Mesenchymal stem cell (in vitro differentiated cells and primary cell): ENCODE data around the gene CRLF2.
"Not testable (repeated sequence)": the region's sequence is repeated elsewhere in the genome, so short reads cannot be mapped to it uniquely, and the experiment has no call there.

ENCODE experiments used
- DNase-seq: peaks from one replicate; pipeline ENCODE4 v3.0.0-alpha.2; 2013
- H2AFZ ChIP-seq: one replicate; pipeline ENCODE4 v1.6.1; 2013; ENCODE audit warnings: low read depth, mild to moderate bottlenecking, control low read depth, inconsistent platforms, low read length, moderate library complexity
- H2AK5ac ChIP-seq: 2 replicates; pipeline ENCODE4 v1.6.1; 2013; ENCODE audit warnings: low read length, moderate library complexity, mild to moderate bottlenecking, inconsistent platforms; ENCODE audit not compliant: severe bottlenecking
- H2BK120ac ChIP-seq: one replicate; pipeline ENCODE4 v1.6.1; 2013; ENCODE audit warnings: low read depth, mild to moderate bottlenecking, inconsistent platforms, low read length, moderate library complexity
- H2BK12ac ChIP-seq, 2 experiments: one replicate each; pipeline ENCODE4 v1.6.1; 2013; ENCODE audit warnings: inconsistent platforms in 2 of 2, low read length in 2 of 2, mild to moderate bottlenecking in 2 of 2, moderate library complexity in 2 of 2, control low read depth in 1 of 2
- H2BK15ac ChIP-seq: one replicate; pipeline ENCODE4 v1.6.1; 2013; ENCODE audit warnings: mild to moderate bottlenecking, low read depth, inconsistent platforms; ENCODE audit not compliant: poor library complexity, severe bottlenecking
- H2BK5ac ChIP-seq: 2 replicates; pipeline ENCODE4 v1.6.1; 2013; ENCODE audit warnings: low read depth, mild to moderate bottlenecking, low read length, control low read depth, inconsistent platforms; ENCODE audit not compliant: poor library complexity, severe bottlenecking
- H3K14ac ChIP-seq, 2 experiments: one replicate each; pipeline ENCODE4 v1.6.1; 2013; ENCODE audit warnings: inconsistent platforms in 2 of 2, low read length in 2 of 2, control low read depth in 1 of 2, mild to moderate bottlenecking in 1 of 2, moderate library complexity in 1 of 2
- H3K18ac ChIP-seq, 2 experiments: one replicate each; pipeline ENCODE4 v1.6.1; 2013; ENCODE audit warnings: inconsistent platforms in 2 of 2, low read length in 2 of 2, control low read depth in 1 of 2, low read depth in 1 of 2, mild to moderate bottlenecking in 1 of 2
- H3K23ac ChIP-seq, 2 experiments: one replicate each; pipeline ENCODE4 v1.6.1; 2013; ENCODE audit warnings: inconsistent platforms in 2 of 2, low read length in 2 of 2, mild to moderate bottlenecking in 2 of 2, moderate library complexity in 2 of 2, control low read depth in 1 of 2
- H3K27ac ChIP-seq: 2 replicates; pipeline ENCODE4 v1.5.1; 2013; ENCODE audit warnings: mild to moderate bottlenecking, moderate library complexity, low read length, control low read depth, inconsistent platforms; ENCODE audit not compliant: poor library complexity, severe bottlenecking
- H3K27me3 ChIP-seq, 2 experiments: 2 replicates each; pipeline versions ENCODE4 v1.6.1 to v1.7.0; 2013; ENCODE audit warnings: low read length in 2 of 2, mild to moderate bottlenecking in 2 of 2, moderate library complexity in 2 of 2, control low read depth in 1 of 2, inconsistent platforms in 1 of 2; ENCODE audit not compliant: control insufficient read depth in 1 of 2, insufficient read depth in 1 of 2
- H3K36me3 ChIP-seq, 2 experiments: 2 replicates each; pipeline versions ENCODE4 v1.6.1 to v1.7.0; 2013; ENCODE audit warnings: low read length in 2 of 2, control low read depth in 1 of 2, inconsistent platforms in 1 of 2, low read depth in 1 of 2, mild to moderate bottlenecking in 1 of 2; ENCODE audit not compliant: insufficient read depth in 2 of 2, control insufficient read depth in 1 of 2
- H3K4ac ChIP-seq, 2 experiments: one replicate each; pipeline ENCODE4 v1.6.1; 2013; ENCODE audit warnings: inconsistent platforms in 2 of 2, low read length in 2 of 2, mild to moderate bottlenecking in 2 of 2, moderate library complexity in 2 of 2, control low read depth in 1 of 2, low read depth in 1 of 2
- H3K4me1 ChIP-seq: 2 replicates; pipeline ENCODE4 v1.6.1; 2013; ENCODE audit warnings: low read depth, low read length, control low read depth; ENCODE audit not compliant: control insufficient read depth, insufficient read depth
- H3K4me2 ChIP-seq: 2 replicates; pipeline ENCODE4 v1.6.1; 2013; ENCODE audit warnings: low read length, mild to moderate bottlenecking, inconsistent platforms; ENCODE audit not compliant: poor library complexity, severe bottlenecking
- H3K4me3 ChIP-seq, 2 experiments: 2 replicates each; pipeline versions ENCODE4 v1.5.1 to v1.7.0; 2013; ENCODE audit warnings: low read length in 2 of 2, mild to moderate bottlenecking in 2 of 2, control low read depth in 1 of 2, low read depth in 1 of 2; ENCODE audit not compliant: insufficient read depth in 1 of 2
- H3K79me1 ChIP-seq: replicated peaks from 2 replicates; pipeline ENCODE4 v1.6.1; 2013; ENCODE audit warnings: mild to moderate bottlenecking, control low read depth, low read length, inconsistent platforms; ENCODE audit not compliant: poor library complexity, severe bottlenecking
- H3K9ac ChIP-seq: 2 replicates; pipeline ENCODE4 v1.7.0; 2013; ENCODE audit warnings: mild to moderate bottlenecking, low read length, moderate library complexity
- H3K9me3 ChIP-seq: 2 replicates; pipeline ENCODE4 v1.7.0; 2013; ENCODE audit warnings: mild to moderate bottlenecking, low read length; ENCODE audit not compliant: control insufficient read depth
- H4K8ac ChIP-seq: one replicate; pipeline ENCODE4 v1.6.1; 2013; ENCODE audit warnings: inconsistent platforms, mild to moderate bottlenecking, low read length, moderate library complexity
- H4K91ac ChIP-seq: one replicate; pipeline ENCODE4 v1.6.1; 2013; ENCODE audit warnings: mild to moderate bottlenecking, low read length, inconsistent platforms
- WGBS: methylation state at CpG from one replicate; pipeline ENCODE4 v1.1.7; 2013; ENCODE audit warnings: mixed read lengths; 5-methylcytosine and 5-hydroxymethylcytosine counted together

Gene CRLF2

GRCh38 chrX:1181170-1181569, 31.3 kb downstream of the CRLF2 start:
- Histone ChIP-seq H4K8ac (no peak overlapping the region), H3K9ac (no peak overlapping the region), H3K4me2 (no peak overlapping the region), H3K23ac (no peak overlapping the region), H3K18ac (no peak overlapping the region), H3K27ac (no peak overlapping the region), H4K91ac (no peak overlapping the region), H2BK5ac (no peak overlapping the region), H3K4me1 (no peaks in the 10 kb centered on the region), H3K79me1 (no peaks in the 10 kb centered on the region), H2BK120ac (no peak overlapping the region), H3K4ac (no peak overlapping the region), H3K9me3 (no peaks in the 10 kb centered on the region), H2AFZ (no peak overlapping the region), H2BK15ac (no peak overlapping the region), H3K4me3 (no peak overlapping the region), H2BK12ac (no peak overlapping the region), H3K14ac (no peak overlapping the region), H3K27me3 (no peaks in the 10 kb centered on the region), H3K36me3 (no peaks in the 10 kb centered on the region), H2AK5ac (no peak overlapping the region)
- WGBS: 81% methylated on average over 11 of the region's 11 CpGs
- no peak for DNase-seq

GRCh38 chrX:1178580-1179057, 33.8 kb downstream of the CRLF2 start:
- no peak overlapping the region for H3K4ac ChIP-seq
- no peak overlapping the region for H3K27ac ChIP-seq
- peak; percentile 58 for DNase-seq
- H3K36me3 ChIP-seq: no peaks in the 10 kb centered on the region
- no peaks in the 10 kb centered on the region for H3K79me1 ChIP-seq
- no peak overlapping the region for H2BK120ac ChIP-seq
- H3K4me3 ChIP-seq: peak overlapping the region in 1 of 2 experiments; percentile 5
- 5% methylated on average over 20 of the region's 20 CpGs for WGBS
- H3K4me2 ChIP-seq: no peak overlapping the region
- H3K14ac ChIP-seq: no peak overlapping the region
- no peak overlapping the region for H2AK5ac ChIP-seq
- H3K4me1 ChIP-seq: no peaks in the 10 kb centered on the region
- H2BK15ac ChIP-seq: no peak overlapping the region
- no peaks in the 10 kb centered on the region for H3K27me3 ChIP-seq
- no peak overlapping the region for H3K18ac ChIP-seq
- no peak overlapping the region for H3K23ac ChIP-seq
- no peak overlapping the region for H2BK5ac ChIP-seq
- no peak overlapping the region for H2BK12ac ChIP-seq
- no peak overlapping the region for H4K91ac ChIP-seq
- H4K8ac ChIP-seq: no peak overlapping the region
- no peaks in the 10 kb centered on the region for H3K9me3 ChIP-seq
- H2AFZ ChIP-seq: peak overlapping the region; percentile 10
- H3K9ac ChIP-seq: no peak overlapping the region

GRCh38 chrX:1176531-1177320, 35.7 kb downstream of the CRLF2 start:
- not testable (repeated sequence) for H3K27ac ChIP-seq

GRCh38 chrX:1174609-1175545, 37.6 kb downstream of the CRLF2 start:
- not testable (repeated sequence) for H3K9me3 ChIP-seq, H3K27ac ChIP-seq, H3K4me1 ChIP-seq, H2BK120ac ChIP-seq, H3K14ac ChIP-seq, H3K18ac ChIP-seq, H3K27me3 ChIP-seq, H3K4me3 ChIP-seq, H3K36me3 ChIP-seq, H2BK12ac ChIP-seq, H2BK15ac ChIP-seq, H2BK5ac ChIP-seq, H3K4ac ChIP-seq, H2AFZ ChIP-seq, H4K8ac ChIP-seq, H3K9ac ChIP-seq, H4K91ac ChIP-seq, H2AK5ac ChIP-seq, H3K4me2 ChIP-seq, H3K79me1 ChIP-seq, H3K23ac ChIP-seq, DNase-seq
- 96% methylated on average over 10 of the region's 17 CpGs for WGBS

More at GRCh38 chrX:1176531-1177320, 35.7 kb downstream of the CRLF2 start:
- not testable (repeated sequence) for H3K27me3 ChIP-seq, H3K9me3 ChIP-seq, DNase-seq, H3K4me1 ChIP-seq, H4K91ac ChIP-seq, H3K14ac ChIP-seq, H3K9ac ChIP-seq, H3K79me1 ChIP-seq, H2BK120ac ChIP-seq, H3K18ac ChIP-seq, H3K4me2 ChIP-seq, H3K23ac ChIP-seq, H3K36me3 ChIP-seq, H2BK5ac ChIP-seq, H2BK12ac ChIP-seq, H2AK5ac ChIP-seq, H2AFZ ChIP-seq, H4K8ac ChIP-seq, H3K4me3 ChIP-seq, H2BK15ac ChIP-seq, H3K4ac ChIP-seq
- 89% methylated on average over 32 of the region's 33 CpGs for WGBS
